Right cardiac atrium (tissue), 5 donors: ENCODE measurements around the gene SORL1. TPM values are rescaled to one million over a fixed set of nuclear protein-coding genes. Genes with fewer than 3 reads are reported as not detected.

ENCODE experiments used
- ATAC-seq, 2 donors: fragments of 200-7000 bp; cut with Tn5 transposase; one replicate each; pipeline versions ENCODE4 v1.8.0 to v1.9.1; 2020; ENCODE audit warnings: moderate library complexity in 2 of 2, mild to moderate bottlenecking in 1 of 2
- DNase-seq, 3 donors: peaks; one replicate each; pipeline ENCODE4 v3.0.0-alpha.2; 2020
- H3K27ac ChIP-seq: one replicate; pipeline ENCODE4 v1.5.1; 2013; ENCODE audit warnings: mild to moderate bottlenecking, low read length, control low read depth, moderate library complexity
- H3K27me3 ChIP-seq: one replicate; pipeline ENCODE4 v1.6.1; 2013; ENCODE audit not compliant: control insufficient read depth, insufficient read depth
- H3K4me1 ChIP-seq: one replicate; pipeline ENCODE4 v1.6.1; 2013; ENCODE audit warnings: low read length; ENCODE audit not compliant: control insufficient read depth, insufficient read depth
- H3K4me3 ChIP-seq: one replicate; pipeline ENCODE4 v1.5.1; 2013; ENCODE audit warnings: low read length, control low read depth
- H3K9me3 ChIP-seq: one replicate; pipeline ENCODE4 v1.6.1; 2013; ENCODE audit warnings: low read length; ENCODE audit not compliant: control insufficient read depth
- WGBS: extraction: QIAGEN DNeasy Blood & Tissue Kit; methylation state at CpG from one replicate; pipeline ENCODE4 v1.1.7; 2013; 5-methylcytosine and 5-hydroxymethylcytosine counted together
- intact Hi-C, 4 donors: fragments of 100-400 bp; cut with DNase I; formaldehyde crosslinking; loops; one replicate each; pipeline versions ENCODE4 v1.11.0 to v1.14.0; 2022 to 2023
- polyA plus RNA-seq: library from polyadenylated mRNA; stranded (reverse); fragments of 200-250 nt; gene quantifications from one replicate; pipeline ENCODE4 v1.2.3, GENCODE V29; 2013
- total RNA-seq, 4 donors: library from RNA; stranded (reverse); fragmentation: NEBNext Ultra II Directional; extraction: Animal tissue kit (Norgen Biotek cat#: 25700); gene quantifications; one replicate each; pipeline ENCODE4 v1.2.1, GENCODE V29; 2021
- donor health status: healthy with polysubstance abuse.
- donor health status: DM: no; HTN: yes; CAD: no.
- donor health status: DM: no; HTN: no; CAD: no.
- donor health status: DM: no; HTN: yes; CAD: no; lungs with severe emphysema.
- donor health status: DM: yes; HTN: yes; CAD: no.

Gene SORL1
- total and polyA plus RNA-seq, 5 donors = 0.57 to 9.2 (median 5.3) TPM

GRCh38 chr11:121544956-121545355 lies 92.8 kb downstream of the SORL1 start:
- H3K27me3 ChIP-seq = no peaks in the 10 kb centered on the region
- intact Hi-C loops = no loop called here
- no peak overlapping the region for H3K4me3 ChIP-seq
- ATAC-seq (no peak), DNase-seq (no peak)
- H3K9me3 ChIP-seq = no peaks in the 10 kb centered on the region
- no peaks in the 10 kb centered on the region for H3K4me1 ChIP-seq
- no peak overlapping the region for H3K27ac ChIP-seq
- WGBS = 82% methylated on average over 7 of the region's 7 CpGs

DNA sequence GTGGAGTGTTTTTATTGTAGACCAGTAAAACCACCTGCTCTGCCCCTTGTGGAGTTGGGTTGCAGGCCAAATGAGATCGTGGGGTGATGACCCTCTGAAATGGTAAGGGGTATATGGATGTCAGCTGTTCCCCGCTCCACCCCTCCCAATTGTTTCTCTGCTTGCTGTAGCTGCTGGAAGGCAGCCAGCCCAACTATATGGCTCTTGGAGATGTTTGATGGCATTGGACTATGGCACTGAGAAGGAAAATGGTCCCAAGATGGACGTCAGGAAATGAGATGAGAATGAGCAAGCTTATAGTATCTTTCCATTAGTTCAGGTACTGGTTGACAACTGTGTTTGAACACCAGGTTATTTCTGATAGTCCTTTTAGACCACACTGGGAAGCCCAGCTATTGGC lies 95.5 kb downstream of the SORL1 start:
- no peaks in the 10 kb centered on the region for H3K9me3 ChIP-seq
- no peak overlapping the region for H3K27ac ChIP-seq
- DNase-seq = no peak
- intact Hi-C loops = no loop called here
- H3K4me3 ChIP-seq = no peak overlapping the region
- no peaks in the 10 kb centered on the region for H3K27me3 ChIP-seq
- ATAC-seq = no peak
- no peaks in the 10 kb centered on the region for H3K4me1 ChIP-seq
- WGBS = 85% methylated on average over 3 of the region's 3 CpGs

GRCh38 chr11:121550247-121551030 lies 98.3 kb downstream of the SORL1 start:
- H3K27ac ChIP-seq = no peak overlapping the region
- intact Hi-C loops = no loop called here
- WGBS = 81% methylated on average over 10 of the region's 10 CpGs
- ATAC-seq (no peak), DNase-seq (no peak)
- no peaks in the 10 kb centered on the region for H3K9me3 ChIP-seq
- H3K4me3 ChIP-seq = no peak overlapping the region
- H3K27me3 ChIP-seq = no peaks in the 10 kb centered on the region
- no peaks in the 10 kb centered on the region for H3K4me1 ChIP-seq

- no peak for ATAC-seq
- Histone ChIP-seq H3K27ac (no peak overlapping the region), H3K27me3 (no peaks in the 10 kb centered on the region), H3K4me1 (no peaks in the 10 kb centered on the region), H3K9me3 (no peaks in the 10 kb centered on the region), H3K4me3 (no peak overlapping the region)
- intact Hi-C loops = no loop called here
- 88% methylated on average over 5 of the region's 5 CpGs for WGBS
- no peak for DNase-seq
Observed at GRCh38 chr11:121551463-121551862, 99.3 kb downstream of the SORL1 start.

DNA sequence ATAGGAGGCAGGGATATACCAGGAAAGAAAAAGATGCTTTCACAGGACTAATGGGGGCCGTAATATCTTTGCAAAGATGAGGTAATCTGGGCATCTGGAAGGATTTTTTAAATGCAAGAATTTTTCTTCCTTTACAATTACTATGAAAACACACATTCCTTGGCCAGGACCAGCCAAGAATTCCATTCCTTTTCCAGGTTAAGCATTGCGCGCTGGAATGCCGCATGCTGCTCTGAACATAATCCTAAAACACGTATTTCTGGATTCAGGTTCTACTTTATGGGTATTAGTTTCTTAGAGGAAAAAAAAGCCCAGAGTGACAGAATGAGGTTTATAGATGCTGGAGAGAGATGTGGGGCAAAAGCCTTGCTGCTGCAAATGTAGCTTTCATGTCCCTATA lies 100.0 kb downstream of the SORL1 start:
- no peak overlapping the region for H3K27ac ChIP-seq
- H3K4me1 ChIP-seq = no peaks in the 10 kb centered on the region
- no peak overlapping the region for H3K4me3 ChIP-seq
- 89% methylated on average over 5 of the region's 5 CpGs for WGBS
- intact Hi-C loops = no loop called here
- H3K27me3 ChIP-seq = no peaks in the 10 kb centered on the region
- H3K9me3 ChIP-seq = no peaks in the 10 kb centered on the region
- ATAC-seq (no peak), DNase-seq (no peak)

GRCh38 chr11:121552644-121553043 lies 100.5 kb downstream of the SORL1 start:
- no peak overlapping the region for H3K27ac ChIP-seq
- H3K4me3 ChIP-seq = no peak overlapping the region
- no peaks in the 10 kb centered on the region for H3K27me3 ChIP-seq
- no peaks in the 10 kb centered on the region for H3K4me1 ChIP-seq
- ATAC-seq (no peak), DNase-seq (no peak)
- intact Hi-C loops = no loop called here
- 89% methylated on average over 2 of the region's 2 CpGs for WGBS
- no peaks in the 10 kb centered on the region for H3K9me3 ChIP-seq

GRCh38 chr11:121553389-121553788 lies 101.3 kb downstream of the SORL1 start:
- no peaks in the 10 kb centered on the region for H3K27me3 ChIP-seq
- H3K4me1 ChIP-seq = no peaks in the 10 kb centered on the region
- 74% methylated on average over 3 of the region's 3 CpGs for WGBS
- H3K9me3 ChIP-seq = no peaks in the 10 kb centered on the region
- DNase-seq = no peak
- intact Hi-C loops = no loop called here
- no peak overlapping the region for H3K27ac ChIP-seq
- H3K4me3 ChIP-seq = no peak overlapping the region
- ATAC-seq = no peak

DNA sequence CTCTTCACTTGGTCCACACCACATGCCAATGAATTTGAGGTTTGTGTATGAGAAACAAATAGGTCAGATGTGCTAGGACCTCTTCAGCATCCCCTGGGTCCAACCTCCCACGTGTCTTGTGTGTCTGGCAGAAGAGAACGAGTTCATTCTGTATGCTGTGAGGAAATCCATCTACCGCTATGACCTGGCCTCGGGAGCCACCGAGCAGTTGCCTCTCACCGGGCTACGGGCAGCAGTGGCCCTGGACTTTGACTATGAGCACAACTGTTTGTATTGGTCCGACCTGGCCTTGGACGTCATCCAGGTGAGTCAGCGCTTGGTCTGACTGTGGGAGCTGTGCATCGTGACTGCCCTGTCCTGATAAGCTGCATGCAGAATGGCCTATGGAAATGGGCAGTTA lies 101.7 kb downstream of the SORL1 start:
- Histone ChIP-seq H3K9me3 (no peaks in the 10 kb centered on the region), H3K4me1 (no peaks in the 10 kb centered on the region), H3K4me3 (no peak overlapping the region), H3K27me3 (no peaks in the 10 kb centered on the region), H3K27ac (no peak overlapping the region)
- 80% methylated on average over 11 of the region's 11 CpGs for WGBS
- intact Hi-C loops = no loop called here
- ATAC-seq (no peak), DNase-seq (no peak)

- H3K27ac ChIP-seq = no peak overlapping the region
- H3K4me1 ChIP-seq = no peaks in the 10 kb centered on the region
- H3K9me3 ChIP-seq = no peaks in the 10 kb centered on the region
- no peak overlapping the region for H3K4me3 ChIP-seq
- ATAC-seq (no peak), DNase-seq (no peak)
- intact Hi-C loops = no loop called here
- 87% methylated on average over 2 of the region's 2 CpGs for WGBS
- H3K27me3 ChIP-seq = no peaks in the 10 kb centered on the region
Observed at GRCh38 chr11:121554552-121554951, 102.4 kb downstream of the SORL1 start.

- WGBS = 41% methylated on average over 5 of the region's 5 CpGs
- ATAC-seq (no peak), DNase-seq (no peak)
- H3K4me3 ChIP-seq = no peak overlapping the region
- no peaks in the 10 kb centered on the region for H3K4me1 ChIP-seq
- intact Hi-C loops = no loop called here
- H3K9me3 ChIP-seq = no peaks in the 10 kb centered on the region
- no peaks in the 10 kb centered on the region for H3K27me3 ChIP-seq
- H3K27ac ChIP-seq = no peak overlapping the region
Observed at GRCh38 chr11:121555121-121555520, 103.0 kb downstream of the SORL1 start.

DNA sequence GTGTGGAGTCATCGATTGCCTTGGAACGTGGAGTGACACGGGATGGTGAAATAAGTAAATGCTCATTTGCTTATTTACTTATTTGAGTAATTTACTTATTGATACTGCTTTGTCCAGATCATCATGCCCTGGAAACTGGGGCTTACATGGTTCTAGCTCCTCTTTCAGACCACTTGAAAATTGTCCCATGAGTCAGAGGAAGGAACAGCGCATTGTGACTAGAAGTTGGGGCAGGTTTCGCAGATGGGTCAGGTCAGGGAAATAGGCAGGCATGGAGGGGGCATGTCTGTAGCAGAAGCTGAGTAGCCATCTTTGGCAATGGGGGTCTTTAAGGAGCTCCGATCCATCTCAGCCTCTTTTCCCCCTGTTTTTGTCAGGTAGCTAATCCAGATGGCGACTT lies 104.8 kb downstream of the SORL1 start:
- Histone ChIP-seq H3K4me1 (no peaks in the 10 kb centered on the region), H3K27ac (no peak overlapping the region), H3K9me3 (no peaks in the 10 kb centered on the region), H3K27me3 (no peaks in the 10 kb centered on the region), H3K4me3 (no peak overlapping the region)
- 94% methylated on average over 7 of the region's 7 CpGs for WGBS
- no peak for DNase-seq
- intact Hi-C loops = no loop called here
- ATAC-seq = no peak

GRCh38 chr11:121557348-121557747 lies 105.2 kb downstream of the SORL1 start:
- no peak for ATAC-seq
- no peak for DNase-seq

More at GRCh38 chr11:121557348-121557747, 105.2 kb downstream of the SORL1 start:
- Histone ChIP-seq H3K9me3 (no peaks in the 10 kb centered on the region), H3K27me3 (no peaks in the 10 kb centered on the region), H3K4me1 (no peaks in the 10 kb centered on the region), H3K4me3 (no peak overlapping the region), H3K27ac (no peak overlapping the region)
- 86% methylated on average over 8 of the region's 8 CpGs for WGBS
- intact Hi-C loops = no loop called here
